Muscle layer of colon (tissue), 2 donors: Measurements from ENCODE around the gene BAHD1.

ENCODE experiments used
- H3K27ac ChIP-seq: one replicate; pipeline ENCODE4 v1.7.0; 2013; ENCODE audit warnings: low read depth, mild to moderate bottlenecking, low read length, moderate library complexity
- H3K27me3 ChIP-seq, 2 donors: one replicate each; pipeline ENCODE4 v1.7.0; 2013; ENCODE audit warnings: low read length in 2 of 2, mild to moderate bottlenecking in 2 of 2; ENCODE audit not compliant: insufficient read depth in 2 of 2, control insufficient read depth in 1 of 2
- H3K36me3 ChIP-seq: one replicate; pipeline ENCODE4 v1.7.0; 2013; ENCODE audit warnings: mild to moderate bottlenecking, low read length; ENCODE audit not compliant: insufficient read depth
- H3K4me1 ChIP-seq: one replicate; pipeline ENCODE4 v1.7.0; 2013; ENCODE audit warnings: mild to moderate bottlenecking, low read length; ENCODE audit not compliant: insufficient read depth
- H3K4me3 ChIP-seq, 2 donors: one replicate each; pipeline ENCODE4 v1.7.0; 2013; ENCODE audit warnings: low read length in 2 of 2, low read depth in 1 of 2, mild to moderate bottlenecking in 1 of 2, moderate library complexity in 1 of 2
- H3K9ac ChIP-seq: one replicate; pipeline ENCODE4 v1.7.0; 2013; ENCODE audit warnings: low read length
- H3K9me3 ChIP-seq: one replicate; pipeline ENCODE4 v1.7.0; 2013; ENCODE audit warnings: mild to moderate bottlenecking, low read length
- donor health status: abdominal sarcoma.
- donor health status: Adenocarcinoma of cecum.

Gene BAHD1

GRCh38 chr15:40412095-40412759 lies 28.5 kb upstream of the BAHD1 start:
- H3K27ac ChIP-seq, result no peak overlapping the region
- no peaks in the 10 kb centered on the region for H3K27me3 ChIP-seq
- H3K36me3 ChIP-seq, result peaks cover 55% of the 10 kb centered on the region
- H3K9me3 ChIP-seq, result no peaks in the 10 kb centered on the region
- no peak overlapping the region for H3K4me3 ChIP-seq
- H3K4me1 ChIP-seq, result peaks cover 1% of the 10 kb centered on the region
- no peak overlapping the region for H3K9ac ChIP-seq

- H3K9me3 ChIP-seq, result no peaks in the 10 kb centered on the region
- peaks cover 58% of the 10 kb centered on the region for H3K36me3 ChIP-seq
- no peak overlapping the region for H3K4me3 ChIP-seq
- no peaks in the 10 kb centered on the region for H3K27me3 ChIP-seq
- H3K9ac ChIP-seq, result no peak overlapping the region
- H3K4me1 ChIP-seq, result no peaks in the 10 kb centered on the region
- no peak overlapping the region for H3K27ac ChIP-seq
These were observed 27.7 kb upstream of the BAHD1 start for GRCh38 chr15:40413036-40413435.

DNA sequence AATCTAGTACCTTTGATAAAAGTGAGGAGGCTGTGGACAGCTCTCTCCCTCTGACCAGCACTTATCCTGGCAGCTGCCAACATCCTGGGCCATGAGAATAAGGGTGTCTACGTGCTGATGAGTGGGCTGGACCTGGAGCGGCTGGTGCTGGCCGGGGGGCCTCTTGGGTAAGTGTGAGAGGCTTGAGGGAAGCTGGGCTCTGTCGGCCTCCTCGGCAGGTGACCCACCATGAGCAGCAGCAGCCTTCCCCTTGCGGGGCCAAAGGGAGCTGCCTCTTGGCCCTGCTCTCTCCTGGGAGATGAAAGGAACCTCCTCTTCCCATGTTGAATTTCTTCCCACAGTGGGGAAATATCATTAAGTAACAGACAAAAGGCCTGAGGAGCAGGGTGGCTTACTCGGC lies 25.9 kb upstream of the BAHD1 start:
- no peak overlapping the region for H3K27ac ChIP-seq
- H3K4me3 ChIP-seq, result no peak overlapping the region
- H3K27me3 ChIP-seq, result no peaks in the 10 kb centered on the region
- peaks cover 50% of the 10 kb centered on the region for H3K36me3 ChIP-seq
- H3K9me3 ChIP-seq, result no peaks in the 10 kb centered on the region
- H3K9ac ChIP-seq, result no peak overlapping the region
- H3K4me1 ChIP-seq, result no peaks in the 10 kb centered on the region

- no peak overlapping the region for H3K9ac ChIP-seq
- H3K27me3 ChIP-seq, result no peaks in the 10 kb centered on the region
- no peaks in the 10 kb centered on the region for H3K4me1 ChIP-seq
- no peak overlapping the region for H3K4me3 ChIP-seq
- no peak overlapping the region for H3K27ac ChIP-seq
- H3K9me3 ChIP-seq, result no peaks in the 10 kb centered on the region
- H3K36me3 ChIP-seq, result peaks cover 47% of the 10 kb centered on the region
These were observed 25.5 kb upstream of the BAHD1 start for GRCh38 chr15:40415226-40415625.

DNA sequence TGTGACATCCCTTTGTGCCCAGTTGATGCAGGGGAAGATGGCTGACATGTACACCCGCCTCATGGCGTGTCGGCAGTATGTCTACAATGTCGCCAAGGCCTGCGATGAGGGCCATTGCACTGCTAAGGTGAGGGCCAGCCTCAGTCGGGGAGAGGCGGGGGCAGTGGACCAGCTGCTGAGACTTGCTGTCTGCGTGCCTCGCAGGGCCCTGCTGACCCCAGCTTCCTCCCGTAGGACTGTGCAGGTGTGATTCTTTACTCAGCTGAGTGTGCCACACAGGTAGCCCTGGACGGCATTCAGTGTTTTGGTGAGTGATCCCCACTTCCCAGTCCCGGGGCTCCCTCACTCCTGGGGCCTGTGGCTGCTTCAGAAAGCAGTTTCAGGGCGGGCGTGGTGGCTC lies 24.7 kb upstream of the BAHD1 start:
- no peak overlapping the region for H3K9ac ChIP-seq

DNA sequence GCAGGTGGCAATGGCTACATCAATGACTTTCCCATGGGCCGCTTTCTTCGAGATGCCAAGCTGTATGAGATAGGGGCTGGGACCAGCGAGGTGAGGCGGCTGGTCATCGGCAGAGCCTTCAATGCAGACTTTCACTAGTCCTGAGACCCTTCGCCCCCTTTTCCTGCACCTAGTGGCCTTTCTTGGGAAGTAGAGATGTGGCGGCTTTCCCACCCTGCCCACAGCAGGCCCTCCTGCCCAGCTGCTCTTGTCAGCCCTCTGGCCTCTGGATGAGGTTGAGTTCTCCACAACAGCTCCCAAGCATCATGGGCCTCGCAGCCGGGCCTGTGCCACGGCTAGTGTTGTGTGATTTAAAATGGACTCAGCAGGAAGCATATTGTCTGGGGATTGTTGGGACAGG lies 22.6 kb upstream of the BAHD1 start:
- Histone ChIP-seq H3K4me1 (peaks cover 13% of the 10 kb centered on the region), H3K9me3 (no peaks in the 10 kb centered on the region), H3K4me3 (no peak overlapping the region), H3K27ac (no peak overlapping the region), H3K27me3 (no peaks in the 10 kb centered on the region), H3K9ac (no peak overlapping the region), H3K36me3 (peaks cover 29% of the 10 kb centered on the region)

More for the DNA sequence above, 24.7 kb upstream of the BAHD1 start:
- H3K27me3 ChIP-seq, result no peaks in the 10 kb centered on the region
- peaks cover 5% of the 10 kb centered on the region for H3K4me1 ChIP-seq
- H3K4me3 ChIP-seq, result no peak overlapping the region
- peaks cover 38% of the 10 kb centered on the region for H3K36me3 ChIP-seq
- no peaks in the 10 kb centered on the region for H3K9me3 ChIP-seq
- no peak overlapping the region for H3K27ac ChIP-seq

GRCh38 chr15:40420071-40420713 lies 20.6 kb upstream of the BAHD1 start:
- Histone ChIP-seq H3K4me1 (peaks cover 13% of the 10 kb centered on the region), H3K4me3 (no peak overlapping the region), H3K27me3 (no peaks in the 10 kb centered on the region), H3K27ac (no peak overlapping the region), H3K9ac (no peak overlapping the region), H3K9me3 (no peaks in the 10 kb centered on the region), H3K36me3 (peaks cover 22% of the 10 kb centered on the region)

DNA sequence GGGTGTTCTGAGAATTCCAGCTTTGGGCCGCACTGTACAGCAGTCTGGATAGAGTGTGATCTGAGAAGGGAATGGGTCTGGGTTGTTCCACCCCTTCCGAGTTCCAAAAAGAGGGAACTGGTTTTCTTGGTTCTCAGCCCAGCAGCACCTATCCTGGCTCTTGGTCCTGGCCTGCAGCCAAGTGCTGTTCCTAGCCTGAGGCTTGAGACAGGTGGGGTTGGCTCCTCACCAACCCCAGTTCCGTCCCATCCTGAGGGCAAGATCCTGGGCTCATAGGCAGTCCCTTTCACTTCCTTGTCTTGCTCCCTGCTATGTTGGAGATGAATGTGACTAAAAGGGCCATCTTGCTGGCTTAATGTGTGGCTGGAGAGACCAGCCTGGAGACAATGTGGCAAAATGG lies 20.0 kb upstream of the BAHD1 start:
- Histone ChIP-seq H3K27me3 (no peaks in the 10 kb centered on the region), H3K4me1 (peaks cover 13% of the 10 kb centered on the region)

GRCh38 chr15:40421246-40422157 lies 19.3 kb upstream of the BAHD1 start:
- Histone ChIP-seq H3K4me1 (peaks cover 13% of the 10 kb centered on the region), H3K4me3 (no peak overlapping the region), H3K9ac (no peak overlapping the region), H3K9me3 (no peaks in the 10 kb centered on the region), H3K36me3 (peaks cover 13% of the 10 kb centered on the region), H3K27ac (no peak overlapping the region), H3K27me3 (no peaks in the 10 kb centered on the region)

More for the DNA sequence above, 20.0 kb upstream of the BAHD1 start:
- Histone ChIP-seq H3K4me3 (no peak overlapping the region), H3K9me3 (no peaks in the 10 kb centered on the region), H3K36me3 (peaks cover 18% of the 10 kb centered on the region), H3K27ac (no peak overlapping the region), H3K9ac (no peak overlapping the region)

DNA sequence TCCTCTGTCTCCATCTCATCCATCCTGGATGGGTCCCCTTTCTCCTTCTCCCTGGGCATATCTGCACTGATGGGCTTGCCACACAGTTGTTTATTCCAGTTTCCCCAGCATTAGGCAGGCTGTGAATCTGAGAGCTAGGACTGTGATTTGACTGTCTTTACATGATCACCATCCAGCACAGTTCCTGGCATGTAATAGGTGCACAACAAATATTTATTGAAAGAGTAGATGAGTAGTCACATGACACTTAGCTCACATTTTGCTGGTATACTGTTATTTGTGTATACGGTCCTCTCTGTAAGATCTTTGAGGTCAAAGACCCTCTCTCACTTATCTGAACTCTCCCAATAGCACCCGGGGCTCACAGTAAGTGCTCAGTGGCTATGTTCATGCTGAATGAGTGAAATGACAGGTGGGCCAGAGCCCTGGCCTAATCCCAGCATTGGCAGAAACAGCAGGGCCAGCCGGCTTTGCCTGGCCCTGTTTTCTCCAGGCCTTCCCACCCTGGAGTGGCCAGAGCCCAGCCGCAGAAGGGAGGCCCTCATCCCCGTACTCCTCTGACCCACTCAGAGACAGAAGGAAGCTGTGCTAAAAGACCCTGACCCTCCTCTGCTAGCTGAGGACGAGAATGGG lies 16.2 kb upstream of the BAHD1 start:
- no peak overlapping the region for H3K9ac ChIP-seq
- H3K36me3 ChIP-seq, result no peaks in the 10 kb centered on the region
- H3K27ac ChIP-seq, result no peak overlapping the region

DNA sequence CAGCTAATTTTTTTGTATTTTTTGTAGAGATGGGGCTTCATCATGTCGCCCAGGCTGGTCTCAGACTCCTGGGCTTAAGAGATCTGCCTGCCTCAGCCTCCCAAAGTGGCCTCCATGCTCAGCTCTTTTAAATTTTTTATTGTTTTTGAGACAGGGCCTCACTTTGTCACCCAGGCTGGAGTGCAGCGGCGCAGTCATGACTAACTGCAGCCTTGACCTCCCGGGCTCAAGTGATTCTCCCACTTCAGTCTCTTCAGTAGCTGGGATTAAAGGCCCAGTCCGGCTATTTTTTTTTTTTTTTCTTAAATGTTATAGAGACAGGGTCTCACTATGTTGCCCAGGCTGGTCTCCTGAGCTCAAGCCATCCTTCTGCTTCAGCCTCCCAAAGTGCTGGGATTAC lies 15.1 kb upstream of the BAHD1 start:
- peaks cover 12% of the 10 kb centered on the region for H3K4me1 ChIP-seq
- H3K4me3 ChIP-seq, result no peak overlapping the region
- no peaks in the 10 kb centered on the region for H3K9me3 ChIP-seq
- no peaks in the 10 kb centered on the region for H3K36me3 ChIP-seq
- H3K27me3 ChIP-seq, result no peaks in the 10 kb centered on the region
- H3K27ac ChIP-seq, result no peak overlapping the region
- H3K9ac ChIP-seq, result no peak overlapping the region

More for the DNA sequence above, 16.2 kb upstream of the BAHD1 start:
- Histone ChIP-seq H3K4me3 (no peak overlapping the region), H3K4me1 (peaks cover 13% of the 10 kb centered on the region), H3K27me3 (no peaks in the 10 kb centered on the region), H3K9me3 (no peaks in the 10 kb centered on the region)
